GM18858 (cell line): ENCODE measurements around the gene DFFB.

Source experiments
- ATAC-seq: cut with Tn5 transposase; IDR thresholded peaks from one replicate; pipeline ENCODE4 v1.9.1; 2021; ENCODE audit not compliant: unreplicated experiment

Gene DFFB

GRCh38 chr1:3828391-3828790 lies 28.9 kb upstream of the DFFB start:
- ATAC-seq = no peak

- ATAC-seq = no peak
These were observed 25.6 kb upstream of the DFFB start for GRCh38 chr1:3831689-3832088.

GRCh38 chr1:3834701-3835100 lies 22.6 kb upstream of the DFFB start:
- no peak for ATAC-seq

GRCh38 chr1:3836421-3836820 lies 20.9 kb upstream of the DFFB start:
- no peak for ATAC-seq

GRCh38 chr1:3837200-3837599 lies 20.1 kb upstream of the DFFB start:
- ATAC-seq = no peak

- no peak for ATAC-seq
These were observed 19.6 kb upstream of the DFFB start for GRCh38 chr1:3837685-3838084.

GRCh38 chr1:3838788-3839187 lies 18.5 kb upstream of the DFFB start:
- ATAC-seq = no peak

GRCh38 chr1:3841491-3841890 lies 15.8 kb upstream of the DFFB start:
- ATAC-seq = no peak

- ATAC-seq = no peak
These were observed 14.4 kb upstream of the DFFB start for GRCh38 chr1:3842912-3843311.

GRCh38 chr1:3846541-3846940 lies 10.7 kb upstream of the DFFB start:
- no peak for ATAC-seq

GRCh38 chr1:3847081-3847480 lies 10.2 kb upstream of the DFFB start:
- ATAC-seq = no peak

GRCh38 chr1:3850857-3851256 lies 6.4 kb upstream of the DFFB start:
- no peak for ATAC-seq

GRCh38 chr1:3851292-3851691 lies 6.0 kb upstream of the DFFB start:
- ATAC-seq = no peak

GRCh38 chr1:3852091-3852490 lies 5.2 kb upstream of the DFFB start:
- no peak for ATAC-seq

- ATAC-seq = no peak
These were observed 4.4 kb upstream of the DFFB start for GRCh38 chr1:3852711-3853485.

GRCh38 chr1:3857791-3858129 lies 484 bp downstream of the DFFB start:
- ATAC-seq = no peak

- ATAC-seq = no peak
These were observed 1.1 kb downstream of the DFFB start for GRCh38 chr1:3858231-3858981.

- ATAC-seq = no peak
These were observed 6.1 kb downstream of the DFFB start for GRCh38 chr1:3863231-3863935.

- ATAC-seq = no peak
These were observed 7.6 kb downstream of the DFFB start for GRCh38 chr1:3864884-3865283.

- no peak for ATAC-seq
These were observed 8.4 kb downstream of the DFFB start for GRCh38 chr1:3865606-3866160.

- ATAC-seq = no peak
These were observed 11.3 kb downstream of the DFFB start for GRCh38 chr1:3868464-3869006.
